NOMO-1 treated with dmso at 0.1 percent for 144 hours (cell line): ENCODE data around the gene ANGPTL2.

ENCODE experiments used
- DNase-seq: peaks from one replicate; lab custom pipeline; 2025; ENCODE audit not compliant: unreplicated experiment; lab: John Stamatoyannopoulos, UW

The ANGPTL2 gene

GRCh38 chr9:127097683-127098082 is 24.8 kb downstream of the ANGPTL2 start:
- DNase-seq: no peak

DNA sequence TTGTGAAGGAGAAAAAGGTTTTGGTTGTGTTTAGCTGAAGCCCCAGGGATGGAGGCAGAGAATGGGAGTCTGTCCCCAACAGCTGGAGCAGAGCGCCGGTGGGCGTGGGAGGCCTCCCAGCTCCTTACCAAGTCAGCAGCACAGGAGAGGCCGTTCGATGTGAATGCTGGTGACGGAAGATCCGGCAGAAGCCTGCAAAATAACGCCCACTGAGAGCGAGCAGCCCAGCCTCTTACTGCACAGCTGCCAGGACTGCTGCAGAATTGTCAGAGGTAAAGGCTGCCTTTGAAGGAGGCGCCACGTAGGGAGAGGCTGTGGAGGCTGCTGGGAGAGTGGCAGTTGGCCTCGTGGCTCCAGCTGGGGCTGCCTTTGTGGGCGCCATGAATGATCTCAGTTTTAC is 26.2 kb downstream of the ANGPTL2 start:
- no peak for DNase-seq

GRCh38 chr9:127095411-127095810 is 27.0 kb downstream of the ANGPTL2 start:
- DNase-seq: no peak

GRCh38 chr9:127093319-127094020 is 29.0 kb downstream of the ANGPTL2 start:
- DNase-seq: no peak

- no peak for DNase-seq
Observed at GRCh38 chr9:127092041-127092608, 30.3 kb downstream of the ANGPTL2 start.

GRCh38 chr9:127091526-127091925 is 30.9 kb downstream of the ANGPTL2 start:
- no peak for DNase-seq

GRCh38 chr9:127090341-127090985 is 32.0 kb downstream of the ANGPTL2 start:
- no peak for DNase-seq

GRCh38 chr9:127089631-127090081 is 32.8 kb downstream of the ANGPTL2 start:
- DNase-seq: no peak

GRCh38 chr9:127088724-127089615 is 33.5 kb downstream of the ANGPTL2 start:
- DNase-seq: no peak

DNA sequence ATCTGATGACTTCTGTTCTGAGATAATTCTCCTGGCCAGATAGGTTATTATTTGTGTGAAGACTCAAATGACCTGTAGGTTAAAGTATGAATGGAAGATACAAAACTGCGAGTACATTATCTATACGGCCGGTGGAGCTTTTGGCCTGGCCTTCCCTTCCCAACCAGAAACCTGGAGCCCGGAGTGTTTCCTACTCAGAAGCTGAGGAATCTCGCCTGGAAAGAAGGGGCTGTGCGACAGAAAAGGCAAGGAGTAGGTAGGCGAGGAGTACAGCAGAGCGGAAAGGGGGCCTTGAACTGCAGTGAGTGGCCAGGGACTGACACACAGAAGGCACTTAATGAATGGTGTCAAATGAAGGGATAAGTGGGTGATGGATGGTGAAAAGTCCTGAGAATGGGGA is 34.6 kb downstream of the ANGPTL2 start:
- DNase-seq: no peak

GRCh38 chr9:127087411-127087810 is 35.0 kb downstream of the ANGPTL2 start:
- DNase-seq: no peak

GRCh38 chr9:127086771-127087170 is 35.7 kb downstream of the ANGPTL2 start:
- no peak for DNase-seq

GRCh38 chr9:127085186-127085585 is 37.2 kb downstream of the ANGPTL2 start:
- no peak for DNase-seq

DNA sequence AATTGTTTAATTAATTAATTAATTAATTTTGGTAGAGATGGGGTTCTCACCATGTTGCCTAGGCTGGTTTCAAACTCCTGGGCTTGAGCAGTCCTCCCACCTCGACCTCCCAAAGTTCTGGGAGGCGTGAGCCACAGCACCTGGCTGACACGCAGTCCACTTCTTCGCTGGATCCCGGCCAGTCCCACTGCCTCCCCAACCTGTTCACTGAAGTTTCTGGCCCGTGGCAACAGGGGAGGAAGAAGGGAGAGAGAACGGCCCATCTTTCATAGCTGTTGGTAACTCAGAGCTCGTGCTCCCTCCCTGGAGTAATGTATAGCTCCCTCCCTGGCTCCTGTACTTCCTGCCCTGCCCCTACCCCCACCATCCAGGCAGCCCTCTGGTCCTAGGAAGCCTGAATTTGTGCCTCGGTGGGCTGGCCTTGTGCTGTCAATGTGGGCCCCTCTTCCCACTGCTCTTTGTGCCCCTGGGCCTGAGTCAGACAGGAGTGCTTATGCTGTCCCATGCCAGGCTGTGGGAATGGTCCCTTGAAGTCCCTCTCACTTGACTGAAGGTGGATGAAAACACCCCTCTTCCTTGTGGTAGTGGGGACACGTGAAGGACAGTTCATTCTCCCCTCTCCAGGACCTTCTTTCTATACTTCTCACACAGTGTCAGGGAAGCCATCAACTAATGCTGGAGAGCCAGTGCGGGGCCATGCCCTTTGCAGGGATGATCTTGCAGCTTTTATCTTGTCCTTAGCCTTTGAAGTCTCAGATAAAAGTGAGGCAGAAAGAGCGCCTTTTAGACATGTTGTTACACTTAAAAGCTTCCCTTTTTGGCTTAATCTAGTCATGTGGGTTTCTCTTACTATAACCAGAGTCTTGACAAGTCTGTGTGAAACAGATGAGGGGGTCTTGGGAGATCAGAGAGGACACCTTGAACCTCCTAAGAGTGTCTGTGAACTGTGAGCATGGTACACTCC is 38.1 kb downstream of the ANGPTL2 start:
- no peak for DNase-seq

- DNase-seq: no peak
Observed at GRCh38 chr9:127083138-127083980, 39.1 kb downstream of the ANGPTL2 start.

DNA sequence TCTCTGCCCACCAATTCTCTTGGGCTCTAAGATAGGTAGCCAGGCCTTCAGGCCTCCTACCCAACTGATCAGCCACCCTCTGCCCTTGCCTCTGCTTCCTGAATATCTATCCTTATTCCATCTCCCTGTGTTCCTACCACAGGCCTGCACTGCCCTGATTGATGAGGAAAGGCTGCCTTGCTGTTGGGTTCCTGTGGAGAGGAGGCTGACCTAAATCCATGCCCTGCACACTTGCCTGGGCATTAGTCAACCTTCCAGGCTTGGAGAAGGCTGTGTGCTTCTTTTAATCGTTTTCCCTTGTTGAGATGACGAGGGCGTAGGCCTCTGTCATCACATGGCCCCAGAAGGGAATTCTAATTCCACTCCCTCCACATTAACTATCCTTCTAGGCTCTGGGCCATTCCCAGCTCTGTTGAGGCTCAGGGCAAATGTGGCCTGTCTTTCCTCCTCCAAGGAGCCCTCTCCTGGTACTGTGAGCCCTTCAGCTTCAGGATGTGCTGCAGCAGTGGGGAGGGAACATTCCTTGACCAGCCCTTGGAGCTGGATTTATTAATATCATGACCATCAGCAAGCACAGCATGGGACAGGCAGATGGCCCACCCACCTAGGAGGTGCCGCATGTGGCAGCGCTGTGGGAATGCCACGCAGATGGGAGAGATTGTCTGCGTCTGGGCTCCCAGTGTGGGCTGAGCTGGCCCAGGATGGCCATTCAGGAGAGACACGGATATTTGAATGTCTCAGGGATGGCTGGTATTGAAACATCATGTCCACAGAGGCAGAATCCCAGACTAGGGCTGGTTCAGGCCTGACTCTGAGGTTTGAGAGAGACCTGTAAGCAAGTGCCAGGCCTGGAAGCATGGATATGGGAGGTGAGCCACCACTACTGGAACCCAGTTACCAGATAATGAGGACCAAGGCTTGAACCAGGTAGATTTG is 40.9 kb downstream of the ANGPTL2 start:
- DNase-seq: no peak

DNA sequence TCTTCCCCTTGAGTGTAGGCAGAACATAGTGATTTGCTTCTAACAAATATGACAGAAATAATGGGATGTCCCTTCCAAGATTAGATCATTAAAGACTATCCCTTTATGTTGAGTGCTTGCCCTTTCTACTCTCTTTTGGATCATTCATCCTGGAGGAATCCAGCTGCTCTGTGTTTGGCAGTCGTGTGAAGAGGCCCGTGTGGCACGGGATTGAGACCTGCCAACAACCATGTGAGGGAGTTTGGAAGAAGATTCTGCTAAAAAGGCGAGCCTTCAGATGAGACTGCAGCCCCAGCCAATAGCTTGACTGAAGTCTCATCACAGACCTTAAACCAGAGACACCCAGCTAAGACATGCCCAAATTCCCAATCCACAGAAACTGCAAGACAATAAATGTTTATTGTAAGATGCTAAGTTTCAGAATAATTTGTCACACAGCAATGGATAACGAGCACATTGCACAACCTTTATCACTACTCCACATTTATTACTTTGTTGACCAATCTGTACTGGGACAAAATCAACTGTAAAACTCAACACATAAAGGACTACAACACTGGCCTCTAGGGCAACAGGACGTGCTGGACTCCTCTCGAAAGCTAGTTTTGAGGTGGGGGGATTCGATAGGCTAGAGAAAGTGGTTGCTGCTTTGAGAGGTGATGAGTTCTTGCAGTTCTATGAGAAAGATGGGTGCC is 42.8 kb downstream of the ANGPTL2 start:
- DNase-seq: no peak

DNA sequence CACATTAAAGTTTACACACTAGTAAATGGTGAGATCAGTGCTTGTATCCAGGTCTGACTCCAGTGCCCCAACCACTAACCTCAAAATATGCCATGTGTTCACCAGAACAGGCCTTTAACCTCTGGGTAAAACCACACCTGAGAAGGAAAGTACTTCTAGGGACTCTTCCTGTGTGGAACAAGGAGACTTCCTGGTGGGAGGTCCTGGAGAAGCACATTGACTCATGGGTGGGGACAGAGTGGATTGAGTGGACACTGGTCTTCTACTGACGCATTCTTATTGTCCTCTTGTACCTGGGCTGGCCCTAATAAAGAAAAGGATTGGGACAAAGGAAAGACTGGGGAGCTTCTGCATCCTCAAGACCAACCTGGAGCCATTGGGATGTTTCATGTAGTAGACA is 43.4 kb downstream of the ANGPTL2 start:
- no peak for DNase-seq
